K562 (cell line): ENCODE measurements around the gene PACS2. TPM values are rescaled to one million over a fixed set of nuclear protein-coding genes. Genes with fewer than 3 reads are reported as not detected.
A peak's percentile ranks its signal among the peaks of the same experiment; 100 is the strongest.

ENCODE experiments used
- ATAC-seq: fragments of 200-7000 bp; cut with Tn5 transposase; 3 replicates; pipeline ENCODE4 v1.9.1; 2020; ENCODE audit warnings: moderate library complexity
- Bru-seq: library from RNA; stranded (reverse); fragments of 400-500 nt; gene quantifications from one replicate; lab custom pipeline; 2021; lab: Mats Ljungman, UMichigan
- BruChase-seq, 2 experiments: library from RNA; stranded (reverse); fragments of 400-500 nt; gene quantifications; one replicate each; lab custom pipeline; 2021; lab: Mats Ljungman, UMichigan
- BruUV-seq: library from RNA; stranded (reverse); fragments of 400-500 nt; replicated peaks from 2 replicates; lab custom pipeline; 2021; lab: Mats Ljungman, UMichigan
- CTCF ChIA-PET: fragments of 300-600 bp; formaldehyde crosslinking; extraction: SDS; loops from one replicate; lab custom pipeline; 2021; ENCODE audit warnings: low intra/inter-chr PET ratio; lab: Yijun Ruan, JAX
- POLR2A ChIA-PET: fragments of 300-600, 350-650 bp; sonication (Branson Sonifier 250); formaldehyde crosslinking; extraction: SDS; loops from one replicate; lab custom pipeline; 2021; ENCODE audit warnings: antibody characterized with exemption, inconsistent platforms; lab: Yijun Ruan, JAX
- DNase-seq, 4 experiments: peaks; one replicate each; pipeline versions ENCODE4 v3.0.0 to v3.0.0-alpha.2; 2011 to 2018; ENCODE audit warnings: low spot score in 3 of 4, mixed read lengths in 3 of 4; ENCODE audit errors: extremely low read depth in 1 of 4
- FAIRE-seq: peaks from 2 replicates; lab custom pipeline; 2011; peaks lifted over from hg19 to GRCh38; lab: Jason Lieb, UNC
- H2AFZ ChIP-seq: 2 replicates; pipeline ENCODE4 v1.6.0; 2011; ENCODE audit warnings: low read depth, low read length, control low read depth, inconsistent platforms
- H3K27ac ChIP-seq: fragments of 200-600 bp; 3 replicates; pipeline ENCODE4 v1.8.0; 2011; ENCODE audit warnings: low read depth, mild to moderate bottlenecking, control low read depth, inconsistent platforms, low read length, moderate library complexity, mixed read lengths; ENCODE audit errors: extremely low read depth
- H3K27me3 ChIP-seq, 2 experiments: fragments of 300-600 bp in 1 of 2; 2 replicates in 1 of 2; 3 replicates in 1 of 2; pipeline versions ENCODE4 v1.6.0 to v1.8.0; 2011; ENCODE audit warnings: inconsistent platforms in 2 of 2, low read length in 2 of 2, mild to moderate bottlenecking in 1 of 2, mixed read lengths in 1 of 2, moderate library complexity in 1 of 2; ENCODE audit not compliant: control insufficient read depth in 2 of 2, insufficient read depth in 2 of 2
- H3K36me3 ChIP-seq: fragments of 300-600 bp; 3 replicates; pipeline ENCODE4 v1.8.0; 2011; ENCODE audit warnings: mild to moderate bottlenecking, low read length, inconsistent platforms; ENCODE audit not compliant: control insufficient read depth, insufficient read depth
- H3K4me1 ChIP-seq, 2 experiments: fragments of 200-600 bp in 1 of 2; replicated peaks in 1 of 2; 2 replicates in 1 of 2; 3 replicates in 1 of 2; pipeline versions ENCODE4 v1.5.1 to v1.8.0; 2011; ENCODE audit warnings: inconsistent platforms in 2 of 2, low read length in 2 of 2, mild to moderate bottlenecking in 1 of 2, mixed read lengths in 1 of 2, moderate library complexity in 1 of 2; ENCODE audit not compliant: control insufficient read depth in 2 of 2, insufficient read depth in 2 of 2
- H3K4me2 ChIP-seq: 2 replicates; pipeline ENCODE4 v1.6.1; 2011; ENCODE audit warnings: low read length, control low read depth, inconsistent platforms, mixed read lengths; ENCODE audit not compliant: insufficient read depth
- H3K4me3 ChIP-seq: fragments of 200-600 bp; sonication (generic), shearing (Covaris generic); 2 replicates; pipeline ENCODE4 v1.5.1; 2016; ENCODE audit warnings: control low read depth, inconsistent platforms
- H3K79me2 ChIP-seq: fragments of 200-600 bp; 3 replicates; pipeline ENCODE4 v1.8.0; 2011; ENCODE audit warnings: low read length, inconsistent platforms; ENCODE audit not compliant: control insufficient read depth, insufficient read depth
- H3K9ac ChIP-seq, 2 experiments: 2 replicates each; pipeline versions ENCODE4 v1.6.0 to v1.6.1; 2011; ENCODE audit warnings: low read depth in 2 of 2, low read length in 2 of 2, control low read depth in 1 of 2, inconsistent platforms in 1 of 2, mild to moderate bottlenecking in 1 of 2, mixed read lengths in 1 of 2; ENCODE audit not compliant: insufficient read depth in 1 of 2
- H3K9me1 ChIP-seq: one replicate; pipeline ENCODE4 v1.6.0; 2011; ENCODE audit warnings: inconsistent platforms, mild to moderate bottlenecking, low read length, moderate library complexity; ENCODE audit not compliant: control insufficient read depth, insufficient read depth
- H3K9me3 ChIP-seq: replicated peaks from 2 replicates; pipeline ENCODE4 v1.5.1; 2011; ENCODE audit warnings: low read depth, low read length, inconsistent platforms; ENCODE audit not compliant: control insufficient read depth, insufficient read depth
- H4K20me1 ChIP-seq: replicated peaks from 2 replicates; pipeline ENCODE4 v1.6.1; 2011; ENCODE audit warnings: low read length, inconsistent platforms, mixed read lengths; ENCODE audit not compliant: control insufficient read depth, insufficient read depth
- BACH1 ChIP-seq: fragments of 200-800 bp; sonication (Bioruptor generic); IDR thresholded peaks from 2 replicates; pipeline ENCODE4 v1.6.1; 2016; ENCODE audit warnings: missing genetic modification characterization, missing compliant biosample characterization
- CBX1 ChIP-seq: sonication (generic); IDR thresholded peaks from 2 replicates; pipeline ENCODE4 v1.6.1; 2016; ENCODE audit warnings: antibody characterized with exemption, low read depth, mild to moderate bottlenecking
- CBX3 ChIP-seq, 2 experiments: IDR thresholded peaks; 1 replicate in 1 of 2; 2 replicates in 1 of 2; pipeline ENCODE4 v1.6.1; 2012; ENCODE audit warnings: inconsistent platforms in 2 of 2, low read length in 2 of 2, borderline replicate concordance in 1 of 2, control low read depth in 1 of 2
- HCFC1 ChIP-seq: IDR thresholded peaks from 2 replicates; pipeline ENCODE4 v1.6.1; 2012; ENCODE audit warnings: low read depth, low read length, improper control_type of control experiment
- MAFG ChIP-seq: fragments of 450-650 bp; conservative IDR thresholded peaks from 2 replicates; pipeline ENCODE4 v1.6.1; 2016; ENCODE audit warnings: missing genetic modification characterization, missing compliant biosample characterization
- NR2C2 ChIP-seq, 2 experiments: fragments of 200-800 bp in 1 of 2; sonication (Bioruptor generic) in 1 of 2; sonication (generic) in 1 of 2; formaldehyde crosslinking in 1 of 2; IDR thresholded peaks; 2 replicates each; pipeline versions ENCODE4 v1.6.1 to v1.8.0; 2016 to 2022; ENCODE audit warnings: mild to moderate bottlenecking in 1 of 2, missing compliant biosample characterization in 1 of 2, missing genetic modification characterization in 1 of 2, missing genetic modification reagents in 1 of 2
- PHF20 ChIP-seq: fragments of 450-650 bp; IDR thresholded peaks from 2 replicates; pipeline ENCODE4 v1.6.1; 2018; ENCODE audit not compliant: partially characterized antibody
- PHTF2 ChIP-seq: fragments of 250-450 bp; sonication (Bioruptor Pico); IDR thresholded peaks from 2 replicates; pipeline ENCODE4 v1.5.0; 2021; ENCODE audit warnings: mild to moderate bottlenecking
- RB1 ChIP-seq: fragments of 450-650 bp; IDR thresholded peaks from 2 replicates; pipeline ENCODE4 v1.6.1; 2017; ENCODE audit warnings: low read depth, mild to moderate bottlenecking
- TSC22D4 ChIP-seq: fragments of 450-650 bp; IDR thresholded peaks from 2 replicates; pipeline ENCODE4 v1.6.1; 2016; ENCODE audit warnings: missing genetic modification characterization, missing biosample characterization, control low read depth
- ZNF197 ChIP-seq: fragments of 200-800 bp; sonication (Bioruptor generic); IDR thresholded peaks from 2 replicates; pipeline ENCODE4 v1.6.1; 2016; ENCODE audit warnings: low read depth, missing genetic modification characterization, missing compliant biosample characterization
- WGBS: fragments of 100-300 bp; shearing (Covaris generic); methylation state at CpG from one replicate; pipeline ENCODE4 v1.1.6; 2016; ENCODE audit warnings: low coverage, mixed read lengths; ENCODE audit not compliant: insufficient coverage; ENCODE audit errors: missing lambda C conversion rate; 5-methylcytosine and 5-hydroxymethylcytosine counted together
- in situ Hi-C: fragments of 300-500 bp; cut with MboI; formaldehyde crosslinking; loops from 4 replicates; pipeline ENCODE4 v1.15.0; 2018; ENCODE audit warnings: inconsistent platforms, mixed read lengths
- intact Hi-C: fragments of 100-400 bp; cut with micrococcal nuclease; formaldehyde crosslinking; loops from 2 replicates; pipeline ENCODE4 v1.14.2; 2022
- long read RNA-seq, 3 experiments: library from polyadenylated mRNA in 2 of 3; library from RNA in 1 of 3; unstranded in 2 of 3; stranded (forward) in 1 of 3; transcript quantifications; one replicate each; pipeline ENCODE4 v2.0.0, GENCODE V29; 2019 to 2022
- polyA minus RNA-seq, 3 experiments: library from RNA; depleted of rRNA, polyadenylated mRNA; stranded (reverse); fragments of >200 nt; gene quantifications; 2 replicates each; pipeline ENCODE4 v1.2.3, GENCODE V29; 2011
- polyA plus RNA-seq, 8 experiments: library from polyadenylated mRNA; depleted of rRNA in 4 of 8; stranded (reverse) in 5 of 8; unstranded in 3 of 8; fragments of >200 nt; fragmentation: Nextera tagmentation in 2 of 8; fragmentation: Illumina TruSeq in 1 of 8; extraction: Ambion mirVana in 2 of 8; extraction: Trizol in 1 of 8; gene quantifications; 2 replicates each; pipeline versions ENCODE4 v1.2.1 to v1.2.3, GENCODE V29; 2011 to 2014; ENCODE audit warnings: inconsistent platforms in 1 of 8, missing spikeins in 1 of 8
- total RNA-seq, 7 experiments: library from RNA; depleted of rRNA in 6 of 7; stranded (reverse); fragments of >200 nt in 6 of 7; fragmentation: Illumina TruSeq in 2 of 7; extraction: Trizol in 2 of 7; gene quantifications; 2 replicates each; pipeline versions ENCODE4 v1.2.1 to v1.2.3, GENCODE V29; 2011 to 2021; ENCODE audit warnings: low replicate concordance in 1 of 7
- TF ChIP-seq, protein P1 (sequence below), 2 experiments: fragments of 200-800 bp in 1 of 2; sonication (Bioruptor generic) in 1 of 2; sonication (generic) in 1 of 2; formaldehyde crosslinking in 1 of 2; IDR thresholded peaks in 1 of 2; conservative IDR thresholded peaks in 1 of 2; 2 replicates each; pipeline versions ENCODE4 v1.5.0 to v1.6.1; 2016 to 2020; ENCODE audit warnings: missing compliant biosample characterization in 1 of 2, missing genetic modification characterization in 1 of 2, missing genetic modification reagents in 1 of 2
- TF ChIP-seq, protein P2 (sequence below): sonication (generic); formaldehyde crosslinking; IDR thresholded peaks from 2 replicates; pipeline ENCODE4 v1.8.0; 2022; ENCODE audit warnings: mild to moderate bottlenecking, missing genetic modification reagents

Gene PACS2
- 28.1 and 70.2 TPM in 2 replicates for total RNA-seq (2011; cell fraction: chromatin; rRNA removed; ENCODE audit: low replicate concordance)
- 30.5 and 32.4 TPM in 2 replicates for total RNA-seq (2011; cell fraction: nucleolus; rRNA removed)
- total RNA-seq (2011; cell fraction: nucleoplasm; rRNA removed) = 22.4 and 23.7 TPM in 2 replicates
- total RNA-seq (2014; rRNA removed) (13.2 and 21.3 TPM in 2 replicates), total RNA-seq (2014; rRNA removed; fragmentation: Illumina TruSeq; extraction: Trizol) (4.4 and 5.9 TPM in 2 replicates), total RNA-seq (2015; rRNA removed; fragmentation: Illumina TruSeq; extraction: Trizol) (10.4 and 11.6 TPM in 2 replicates), total RNA-seq (2021) (20.8 and 21.0 TPM in 2 replicates), polyA plus RNA-seq (2011; rRNA removed) (8.8 and 9.9 TPM in 2 replicates), polyA plus RNA-seq (2014; fragmentation: Illumina TruSeq; extraction: Trizol) (4.3 and 9.0 TPM in 2 replicates), polyA plus RNA-seq (2014; fragmentation: Nextera tagmentation; extraction: Ambion mirVana) (under 1 TPM; 0.11 to 0.34 TPM), polyA plus RNA-seq (2014; rRNA removed) (14.6 and 16.6 TPM in 2 replicates), polyA minus RNA-seq (2011; rRNA and poly(A)+ RNA removed) (2.8 and 6.3 TPM in 2 replicates), Bru-seq, nascent RNA (percentile 48 among the genes with signal in this experiment), BruChase-seq, experiment 1, labeled RNA remaining after a 2-hour chase (percentile 47 among the genes with signal in this experiment), BruChase-seq, experiment 2, labeled RNA remaining after a 6-hour chase (percentile 46 among the genes with signal in this experiment)
- polyA plus RNA-seq (2011; cell fraction: cytosol; rRNA removed) = 6.8 and 14.3 TPM in 2 replicates
- 27.9 and 60.4 TPM in 2 replicates for polyA plus RNA-seq (2011; cell fraction: nucleus; rRNA removed)
- polyA plus RNA-seq (2012) = 16.4 and 29.4 TPM in 2 replicates
- polyA minus RNA-seq (2011; cell fraction: cytosol; rRNA and poly(A)+ RNA removed) = 10.2 and 13.9 TPM in 2 replicates
- polyA minus RNA-seq (2011; cell fraction: nucleus; rRNA and poly(A)+ RNA removed) = 8.9 and 15.8 TPM in 2 replicates
- long read RNA-seq, experiment 1, partial matches to known transcripts = 15 of 37 reads
- long read RNA-seq, experiment 1, other reads (novel, unspliced or antisense) = 19 of 37 reads
- long read RNA-seq, experiment 2, partial matches to known transcripts = 6 of 17 reads
- long read RNA-seq, experiment 2, other reads (novel, unspliced or antisense) = 9 of 17 reads
- long read RNA-seq, experiment 3, partial matches to known transcripts = 1 of 1 reads
- long read RNA-seq, experiment 3, other reads (novel, unspliced or antisense) = 0 of 1 reads

DNA sequence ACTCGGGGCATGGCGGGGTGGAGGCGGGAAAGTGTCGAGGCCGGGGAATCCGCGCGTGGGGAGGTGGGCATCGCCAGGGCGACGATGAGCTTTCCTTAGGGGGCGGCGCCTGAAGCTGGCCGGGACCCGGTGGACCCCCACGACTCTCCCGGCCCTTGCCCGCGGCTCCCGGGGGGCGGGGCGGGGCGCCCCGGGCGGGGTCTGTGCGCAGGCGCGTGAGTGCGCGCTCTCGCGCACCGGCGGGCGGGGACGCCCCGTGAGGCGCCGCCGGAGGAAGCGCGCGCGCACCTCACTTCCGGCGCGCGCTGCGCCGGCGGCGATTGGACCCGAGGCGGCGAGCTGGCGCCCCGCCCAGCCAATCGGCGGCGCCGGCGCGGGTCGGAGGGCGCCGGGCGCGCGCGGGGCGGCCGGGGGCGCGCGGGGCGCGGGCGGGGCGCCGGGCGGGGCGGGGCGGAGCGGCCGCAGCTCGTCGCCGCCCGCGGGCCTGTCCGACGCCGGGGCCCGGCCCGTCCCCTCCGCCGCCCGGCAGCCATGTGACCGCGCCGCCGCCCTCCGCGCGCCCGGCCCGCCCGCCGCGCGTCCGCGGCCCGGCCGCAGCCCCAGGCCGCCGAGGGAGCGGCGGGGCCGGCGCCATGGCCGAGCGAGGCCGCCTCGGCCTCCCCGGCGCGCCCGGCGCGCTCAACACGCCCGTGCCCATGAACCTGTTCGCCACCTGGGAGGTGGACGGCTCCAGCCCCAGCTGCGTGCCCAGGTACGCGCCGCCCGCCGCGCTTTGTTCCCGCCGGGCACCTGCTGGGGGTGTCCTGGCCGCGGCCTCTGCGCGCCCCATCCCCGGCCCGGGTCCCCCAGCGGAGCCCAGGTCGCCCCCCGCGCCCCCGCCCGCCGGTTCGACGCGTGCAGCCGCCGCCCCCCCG, at the start of gene PACS2:
TSS of gene PACS2 (plus strand) at position 462 of the 914 bp plus-strand sequence. CDS start at position 633, 171 bp downstream.
- Histone ChIP-seq H3K4me1 (peaks cover 6 to 43% of the 10 kb centered on the region in 2 experiments; a peak in 4 of 5 replicates), H3K9me1 (no peaks in the 10 kb centered on the region), H3K36me3 (no peaks in the 10 kb centered on the region), H3K4me2 (peak within 1 kb of the TSS; percentile 73), H3K9me3 (no peaks in the 10 kb centered on the region), H3K27me3 (no peaks in the 10 kb centered on the region), H3K79me2 (peaks cover 25% of the 10 kb centered on the region), H4K20me1 (no peaks in the 10 kb centered on the region), H3K27ac (peak within 1 kb of the TSS; percentile 36; the same call in 1 of the 3 replicates), H3K9ac (peak within 1 kb of the TSS; percentile 41 to 91; a peak in 3 of 4 replicates), H3K4me3 (peak within 1 kb of the TSS; percentile 54), H2AFZ (peak within 1 kb of the TSS; percentile 33; the same call in 1 of the 2 replicates)
- in situ Hi-C loops = no loop called here
- POLR2A ChIA-PET = interaction anchor here (0.6 to 1.7 kb wide), 2 partner anchors 13 to 20 kb away, joined by 3 to 5 read pairs; no protein-coding TSS in a partner anchor
- no CpG with 5 or more reads among the region's 163 CpGs for WGBS
- DNase-seq = peak; percentile 85 to 97 (median 94)
- peak; percentile 85 for ATAC-seq
- no peak for FAIRE-seq
- CTCF ChIA-PET = no interaction called here
- BruUV-seq = no TSS peak
- intact Hi-C loops = no loop called here
- TF ChIP-seq, protein P1, sequence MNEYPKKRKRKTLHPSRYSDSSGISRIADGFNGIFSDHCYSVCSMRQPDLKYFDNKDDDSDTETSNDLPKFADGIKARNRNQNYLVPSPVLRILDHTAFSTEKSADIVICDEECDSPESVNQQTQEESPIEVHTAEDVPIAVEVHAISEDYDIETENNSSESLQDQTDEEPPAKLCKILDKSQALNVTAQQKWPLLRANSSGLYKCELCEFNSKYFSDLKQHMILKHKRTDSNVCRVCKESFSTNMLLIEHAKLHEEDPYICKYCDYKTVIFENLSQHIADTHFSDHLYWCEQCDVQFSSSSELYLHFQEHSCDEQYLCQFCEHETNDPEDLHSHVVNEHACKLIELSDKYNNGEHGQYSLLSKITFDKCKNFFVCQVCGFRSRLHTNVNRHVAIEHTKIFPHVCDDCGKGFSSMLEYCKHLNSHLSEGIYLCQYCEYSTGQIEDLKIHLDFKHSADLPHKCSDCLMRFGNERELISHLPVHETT (CRISPR knock-in tag; conservative IDR thresholded peaks at IDR 0.05 in 1 of 2, IDR thresholded peaks at IDR 0.05 in 1 of 2) = peak in 1 of 2 experiments; percentile 70; a peak in 1 of 4 replicates
- no peak for TF ChIP-seq HCFC1
- no peak for TF ChIP-seq PHTF2
- TF ChIP-seq MAFG = no peak
- no peak for TF ChIP-seq TSC22D4 (tag)
- TF ChIP-seq CBX1 = no peak
- TF ChIP-seq, protein P2, sequence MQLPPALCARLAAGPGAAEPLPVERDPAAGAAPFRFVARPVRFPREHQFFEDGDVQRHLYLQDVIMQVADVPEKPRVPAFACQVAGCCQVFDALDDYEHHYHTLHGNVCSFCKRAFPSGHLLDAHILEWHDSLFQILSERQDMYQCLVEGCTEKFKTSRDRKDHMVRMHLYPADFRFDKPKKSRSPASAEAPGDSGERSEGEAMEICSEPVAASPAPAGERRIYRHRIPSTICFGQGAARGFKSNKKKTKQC (CRISPR knock-in tag) = 0 out of 2 replicates have a peak, but pooled peaks have one; percentile 16
- TF ChIP-seq RB1 = peak; percentile 30; the same call in 1 of the 2 replicates
- TF ChIP-seq CBX3 (IDR thresholded peaks at IDR 0.05; ENCODE audit: borderline replicate concordance in 1 of 2, low read length in 2 of 2) = no peak
- 0 out of 2 replicates have a peak, but pooled peaks have one; percentile 35 for TF ChIP-seq BACH1 (tag)
- no peak for TF ChIP-seq PHF20
- TF ChIP-seq NR2C2 (CRISPR knock-in tag; IDR thresholded peaks at IDR 0.05) = no peak
- peak; percentile 70; the same call in 1 of the 2 replicates for TF ChIP-seq NR2C2 (tag; IDR thresholded peaks at IDR 0.05)
- TF ChIP-seq ZNF197 = peak; percentile 90; the same call in 1 of the 2 replicates
